Keratinocyte (primary cell): ENCODE data around the gene RAI14.

Source experiments
- CTCF ChIP-seq, 3 experiments: IDR thresholded peaks in 1 of 3; conservative IDR thresholded peaks in 1 of 3; optimal IDR thresholded peaks in 1 of 3; 2 replicates in 2 of 3; 3 replicates in 1 of 3; pipeline versions ENCODE3 to v1.5.1; 2011; ENCODE audit warnings: low read length in 3 of 3, mild to moderate bottlenecking in 3 of 3, moderate library complexity in 2 of 3, control low read depth in 1 of 3, inconsistent platforms in 1 of 3; ENCODE audit not compliant: insufficient read depth in 2 of 3; ENCODE audit errors: extremely low read depth in 1 of 3
- EZH2 ChIP-seq: IDR thresholded peaks from one replicate; pipeline ENCODE4 v1.6.1; 2012; ENCODE audit warnings: inconsistent platforms, mild to moderate bottlenecking, low read length, moderate library complexity

- TF ChIP-seq CTCF (optimal IDR thresholded peaks at IDR 0.05 in 1 of 3, IDR thresholded peaks at IDR 0.05 in 1 of 3, conservative IDR thresholded peaks at IDR 0.05 in 1 of 3; ENCODE audit: extremely low read depth in 1 of 3, insufficient read depth in 2 of 3, low read length in 3 of 3) (no peak), EZH2 (no peak)
Observed at GRCh38 chr5:34721327-34721726, 65.2 kb downstream of the RAI14 start.
